ENCODE results near the gene ADAM30.

DNA sequence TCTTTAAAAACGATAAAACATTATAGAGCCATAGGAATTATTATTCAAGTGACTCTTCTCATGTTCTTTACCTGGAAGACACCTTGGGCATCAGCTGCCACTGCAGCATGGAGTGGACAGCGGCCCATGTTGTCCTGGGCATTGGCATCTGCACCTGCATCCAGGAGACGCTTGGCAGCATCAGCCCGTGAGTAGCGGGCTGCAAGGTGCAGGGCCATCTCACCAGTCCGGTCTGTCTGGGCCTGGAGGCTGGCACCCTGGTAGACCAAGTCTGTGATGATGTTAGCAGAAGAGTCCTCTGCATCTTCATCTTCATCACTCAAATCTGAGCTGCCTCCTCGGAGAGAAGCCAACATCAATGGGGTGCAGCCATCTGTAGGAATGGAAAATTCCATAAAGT, 22.9 kb upstream of the ADAM30 start:
- TF ChIP-seq, protein P1, sequence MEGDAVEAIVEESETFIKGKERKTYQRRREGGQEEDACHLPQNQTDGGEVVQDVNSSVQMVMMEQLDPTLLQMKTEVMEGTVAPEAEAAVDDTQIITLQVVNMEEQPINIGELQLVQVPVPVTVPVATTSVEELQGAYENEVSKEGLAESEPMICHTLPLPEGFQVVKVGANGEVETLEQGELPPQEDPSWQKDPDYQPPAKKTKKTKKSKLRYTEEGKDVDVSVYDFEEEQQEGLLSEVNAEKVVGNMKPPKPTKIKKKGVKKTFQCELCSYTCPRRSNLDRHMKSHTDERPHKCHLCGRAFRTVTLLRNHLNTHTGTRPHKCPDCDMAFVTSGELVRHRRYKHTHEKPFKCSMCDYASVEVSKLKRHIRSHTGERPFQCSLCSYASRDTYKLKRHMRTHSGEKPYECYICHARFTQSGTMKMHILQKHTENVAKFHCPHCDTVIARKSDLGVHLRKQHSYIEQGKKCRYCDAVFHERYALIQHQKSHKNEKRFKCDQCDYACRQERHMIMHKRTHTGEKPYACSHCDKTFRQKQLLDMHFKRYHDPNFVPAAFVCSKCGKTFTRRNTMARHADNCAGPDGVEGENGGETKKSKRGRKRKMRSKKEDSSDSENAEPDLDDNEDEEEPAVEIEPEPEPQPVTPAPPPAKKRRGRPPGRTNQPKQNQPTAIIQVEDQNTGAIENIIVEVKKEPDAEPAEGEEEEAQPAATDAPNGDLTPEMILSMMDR (IDR thresholded peaks at IDR 0.05 in 4 of 5, conservative IDR thresholded peaks at IDR 0.05 in 1 of 5), result no peak
- no peak for TF ChIP-seq POLR2A (IDR thresholded peaks at IDR 0.05)
